ENCODE results near the gene ERG28.
"Not testable (repeated sequence)": the region's sequence is repeated elsewhere in the genome, so short reads cannot be mapped to it uniquely, and the experiment has no call there.

- TF ChIP-seq EZH2 (optimal IDR thresholded peaks at IDR 0.05; ENCODE audit: low read depth, low read length); CTCF (IDR thresholded peaks at IDR 0.05; ENCODE audit: low read length): not testable (repeated sequence)
Observed at GRCh38 chr14:75600100-75600499, 60.6 kb downstream of the ERG28 start.
